Measurements from ENCODE around the gene SYNM.

SYNM gene

DNA sequence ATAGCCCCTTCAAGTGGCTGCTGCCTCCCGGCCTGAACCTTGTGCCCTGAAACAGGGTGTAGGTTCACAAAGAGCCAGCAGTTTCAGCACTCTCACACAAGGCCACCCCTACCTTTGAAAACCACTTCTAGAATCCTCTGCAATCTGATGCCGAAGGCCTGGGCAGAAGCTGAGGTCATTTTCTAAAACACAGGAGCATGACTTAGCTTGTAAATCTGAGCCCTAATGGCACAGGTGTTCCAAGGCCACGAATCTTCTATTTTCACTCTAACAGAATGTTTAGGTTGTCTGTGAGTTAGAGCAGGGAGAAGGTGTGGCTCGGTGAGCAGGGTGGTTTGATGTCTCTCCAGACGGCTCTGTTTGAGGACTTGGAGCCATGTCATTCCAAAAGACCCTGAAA lies 62.3 kb downstream of the SYNM start:
- DNase-seq (ENCODE audit: low read depth in 2 of 2), result no peak

DNA sequence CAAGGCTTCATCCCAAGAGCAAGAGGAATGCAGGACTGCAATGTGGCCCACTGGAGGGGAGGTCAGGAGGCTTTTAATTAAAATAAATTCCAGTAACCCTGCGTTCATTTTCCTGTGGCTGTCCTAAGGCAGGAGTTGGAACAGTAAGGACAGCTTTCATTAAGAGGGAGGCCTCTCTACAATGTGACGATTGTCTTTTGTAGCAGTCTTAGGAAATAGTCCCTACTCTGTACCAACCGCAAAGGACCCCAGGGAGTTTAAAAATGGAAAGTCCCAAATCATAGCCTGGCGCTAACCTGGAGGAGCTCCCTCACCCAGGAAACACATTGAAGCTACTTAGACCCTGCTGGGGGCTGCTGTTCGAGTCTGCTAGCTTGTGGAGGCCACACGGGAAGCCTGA lies 62.8 kb downstream of the SYNM start:
- no peak for DNase-seq (ENCODE audit: low read depth in 2 of 2)

DNA sequence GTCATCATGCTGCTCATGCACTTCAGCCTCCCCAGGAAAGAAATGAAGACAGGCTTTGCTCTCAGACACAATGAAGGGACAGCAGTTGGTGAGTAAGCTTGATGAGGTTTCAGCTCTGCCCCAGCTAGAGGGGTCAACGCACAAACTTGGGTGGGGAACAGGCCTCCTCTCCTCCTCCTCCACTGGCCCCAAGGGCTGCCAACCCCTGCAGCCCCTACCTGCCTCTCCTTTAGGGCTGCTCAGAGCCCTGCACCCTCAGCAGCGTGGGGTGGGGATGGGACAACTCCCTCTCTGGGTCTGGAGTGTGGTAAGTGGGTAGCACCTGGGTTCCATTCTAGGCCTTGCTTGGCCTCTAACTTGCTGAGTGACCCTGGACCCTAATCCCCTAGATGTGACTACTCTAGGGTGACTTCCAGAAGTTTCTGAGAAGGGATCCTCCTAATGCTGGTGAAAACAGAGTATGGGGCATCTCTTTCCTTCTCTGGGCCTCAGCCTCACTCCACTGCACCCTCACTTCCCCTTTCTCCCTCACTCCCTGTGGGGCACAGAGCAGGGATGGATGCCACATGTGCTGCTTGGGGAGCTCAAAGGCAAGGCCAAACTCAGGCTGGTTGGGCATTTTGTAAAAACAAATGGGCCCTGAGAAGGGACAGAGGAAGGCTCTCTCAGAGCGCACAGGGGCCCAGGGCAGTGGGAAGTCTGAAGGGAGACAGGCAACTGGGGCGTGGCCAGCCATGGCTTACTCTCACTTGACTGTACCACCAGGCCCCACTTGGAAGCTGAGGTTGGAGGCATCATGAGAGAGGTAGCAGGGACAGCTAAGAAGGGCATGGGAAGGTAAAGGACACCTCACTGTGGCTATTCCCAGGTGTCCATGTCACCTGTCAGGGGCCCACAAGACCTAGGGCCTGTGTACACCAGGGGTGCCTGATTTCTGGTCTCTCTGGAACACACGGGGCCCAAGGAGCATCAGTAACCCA lies 64.0 kb downstream of the SYNM start:
- no peak for DNase-seq (ENCODE audit: low read depth in 2 of 2)

DNA sequence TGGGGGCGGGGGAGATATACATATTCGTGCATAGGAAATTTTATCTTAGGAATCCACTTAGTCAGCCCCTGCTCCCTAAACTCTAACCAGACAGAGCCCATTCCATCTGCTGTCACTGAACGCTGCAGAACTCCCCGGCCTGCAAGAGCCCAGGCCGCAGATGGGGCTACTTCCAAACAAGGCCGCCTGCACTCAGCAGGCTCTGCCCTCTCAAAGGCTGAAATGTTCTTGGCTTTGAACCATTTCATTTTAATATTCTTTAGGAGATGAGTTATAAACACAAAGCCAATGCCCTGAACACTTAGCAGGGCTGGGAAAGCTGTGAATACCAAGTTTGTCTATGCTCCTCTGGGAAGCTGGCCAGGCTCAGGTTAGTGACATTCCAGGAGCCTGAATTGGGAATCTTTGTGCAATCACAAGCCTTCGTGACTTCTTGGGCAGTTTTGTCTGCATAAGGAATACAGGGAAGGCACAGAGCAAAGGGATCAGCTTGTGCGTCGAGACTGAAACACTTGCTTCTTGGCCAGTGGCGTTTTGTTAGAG lies 65.0 kb downstream of the SYNM start:
- DNase-seq (ENCODE audit: low read depth in 2 of 2), result no peak

DNA sequence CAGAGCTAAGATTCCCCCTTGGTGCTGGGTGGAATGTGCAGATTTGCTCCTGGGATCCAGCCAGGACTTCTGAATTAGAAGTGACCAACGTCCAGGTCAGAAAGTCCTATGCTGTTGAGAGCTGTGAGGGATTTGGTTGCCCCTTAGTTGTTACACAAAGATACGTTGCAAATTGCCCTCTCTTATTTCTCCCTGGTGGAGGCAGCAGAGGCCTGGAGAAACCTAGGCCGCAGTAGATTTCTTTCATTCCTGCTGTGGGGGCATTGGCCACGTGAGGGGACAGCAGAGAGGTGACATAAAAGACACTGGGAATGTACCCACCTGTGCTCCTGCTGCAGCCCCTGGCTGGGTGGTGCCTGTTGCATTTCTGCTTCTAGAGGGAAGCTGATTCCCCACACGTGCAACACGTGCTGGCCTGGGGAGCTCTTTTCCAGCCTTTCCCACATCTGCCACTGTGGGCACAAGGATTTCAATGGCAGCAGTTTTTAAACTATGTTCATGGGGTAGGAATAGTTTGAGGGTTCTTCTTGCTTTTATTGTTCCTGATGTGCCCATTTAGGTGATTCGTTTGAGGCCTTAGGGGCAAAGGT lies 65.7 kb downstream of the SYNM start:
- DNase-seq (ENCODE audit: low read depth in 2 of 2), result no peak

DNA sequence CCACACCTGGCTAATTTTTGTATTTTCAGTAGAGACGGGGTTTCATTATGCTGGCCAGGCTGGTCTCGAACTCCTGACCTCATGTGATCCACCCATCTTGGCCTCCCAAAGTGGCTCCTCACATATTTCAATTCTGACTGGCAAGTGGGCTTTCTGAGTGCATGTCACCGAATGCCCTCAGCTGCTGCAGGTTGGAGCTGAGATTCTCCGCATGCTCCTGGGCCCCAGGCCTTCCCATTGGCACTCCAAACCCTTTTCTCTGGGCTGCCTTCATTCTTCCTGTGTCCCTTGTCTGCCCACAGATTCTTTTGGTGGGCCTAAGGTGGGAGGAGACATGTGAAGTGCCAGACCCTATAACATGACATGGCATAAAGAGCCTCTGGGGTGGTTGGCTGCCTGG lies 67.3 kb downstream of the SYNM start:
- DNase-seq (ENCODE audit: low read depth in 2 of 2), result no peak

DNA sequence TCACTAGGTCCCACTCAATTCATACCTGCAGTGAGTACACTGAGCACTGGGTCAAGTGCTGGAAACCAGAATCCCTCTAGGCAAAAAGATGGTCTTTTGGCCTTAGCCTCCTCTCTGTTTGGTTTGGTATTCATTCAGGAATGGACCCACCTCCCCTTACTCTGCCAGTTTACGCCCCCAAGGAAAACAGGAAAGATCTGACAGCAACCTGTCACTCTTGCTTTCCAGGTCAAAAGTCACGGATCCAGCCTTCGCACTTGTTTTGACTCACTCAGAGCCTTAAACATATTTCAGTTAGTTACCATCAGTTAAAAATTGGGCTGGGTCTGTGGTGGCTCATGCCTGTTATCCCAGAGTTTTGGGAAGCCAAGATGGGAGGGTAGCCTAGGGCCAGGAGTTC lies 68.1 kb downstream of the SYNM start:
- no peak for DNase-seq (ENCODE audit: low read depth in 2 of 2)

DNA sequence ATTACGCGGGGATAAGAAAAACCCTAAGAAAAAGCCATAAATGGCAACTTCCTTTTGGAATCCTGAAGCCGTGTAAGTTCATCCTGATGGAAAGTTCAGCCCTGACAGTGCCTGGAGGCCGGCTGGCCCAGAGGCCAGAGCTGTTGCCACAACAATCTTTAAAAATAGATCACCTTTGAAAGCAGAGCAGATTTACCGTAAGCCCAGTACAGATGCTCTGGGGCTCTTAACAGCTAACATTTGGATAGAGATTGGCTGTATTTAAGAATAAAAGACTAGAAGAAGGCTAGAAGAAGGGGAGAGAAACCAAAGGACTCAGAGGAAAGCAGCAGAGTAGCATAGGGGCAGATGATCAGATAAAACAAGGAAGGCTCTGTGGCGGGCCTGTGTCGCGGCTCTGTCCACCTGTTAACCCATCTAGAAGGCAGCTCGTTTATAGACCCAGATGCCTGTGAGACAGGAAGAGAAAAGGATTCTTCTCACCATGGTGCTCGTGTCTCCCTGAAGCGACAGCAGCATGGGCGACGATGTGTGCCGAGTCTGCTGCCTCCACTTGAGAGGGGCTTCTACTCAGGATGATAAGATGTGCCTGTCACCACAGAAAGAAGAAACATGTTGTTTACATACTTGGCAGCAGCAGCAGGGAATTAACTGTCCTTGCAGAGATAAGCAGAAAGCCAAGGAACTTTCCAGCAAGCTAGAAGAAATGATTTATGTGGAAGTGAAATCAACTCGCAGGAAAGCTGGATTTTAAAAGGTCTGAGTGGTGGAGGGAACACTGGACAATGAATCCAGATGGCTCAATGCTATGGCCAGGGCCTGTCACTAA lies 69.9 kb downstream of the SYNM start:
- DNase-seq (ENCODE audit: low read depth in 2 of 2), result no peak

DNA sequence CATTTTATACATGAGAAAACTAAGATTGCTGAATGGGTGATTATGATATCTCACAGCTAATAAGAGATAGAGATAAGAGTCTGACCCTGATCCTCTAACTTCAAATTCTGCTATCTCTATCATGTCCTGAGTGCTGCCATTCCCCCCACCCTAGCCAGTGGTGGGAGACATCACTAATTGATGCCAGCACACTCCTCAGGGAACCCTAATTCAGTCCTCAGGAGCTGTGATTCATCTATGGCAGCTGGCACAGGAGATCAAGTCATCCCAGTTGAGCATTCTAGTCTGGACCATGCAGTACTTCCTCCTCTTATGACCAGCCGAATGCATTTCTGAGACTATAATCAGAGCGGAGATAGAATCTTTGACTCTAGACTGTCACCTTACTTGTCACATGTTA lies 71.9 kb downstream of the SYNM start:
- no peak for DNase-seq (ENCODE audit: low read depth in 2 of 2)

DNA sequence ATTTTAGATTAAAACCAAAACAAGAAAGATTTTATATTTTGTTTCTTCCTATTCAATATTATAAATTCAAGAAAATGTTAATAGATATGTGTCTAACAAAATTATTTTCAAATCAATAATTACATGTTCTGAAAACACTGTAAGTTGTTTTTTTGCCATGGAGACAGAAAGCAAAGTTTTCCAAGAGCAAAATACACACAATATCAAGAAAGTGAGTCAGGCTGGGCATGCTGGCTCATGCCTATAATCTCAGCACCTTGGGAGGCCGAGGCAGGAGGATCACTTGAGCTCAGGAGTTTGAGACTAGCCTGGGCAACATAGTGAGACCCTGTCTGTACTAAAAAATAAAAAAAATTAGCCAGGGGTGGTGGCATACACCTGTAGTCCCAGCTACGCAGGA lies 72.8 kb downstream of the SYNM start:
- no peak for DNase-seq (ENCODE audit: low read depth in 2 of 2)

DNA sequence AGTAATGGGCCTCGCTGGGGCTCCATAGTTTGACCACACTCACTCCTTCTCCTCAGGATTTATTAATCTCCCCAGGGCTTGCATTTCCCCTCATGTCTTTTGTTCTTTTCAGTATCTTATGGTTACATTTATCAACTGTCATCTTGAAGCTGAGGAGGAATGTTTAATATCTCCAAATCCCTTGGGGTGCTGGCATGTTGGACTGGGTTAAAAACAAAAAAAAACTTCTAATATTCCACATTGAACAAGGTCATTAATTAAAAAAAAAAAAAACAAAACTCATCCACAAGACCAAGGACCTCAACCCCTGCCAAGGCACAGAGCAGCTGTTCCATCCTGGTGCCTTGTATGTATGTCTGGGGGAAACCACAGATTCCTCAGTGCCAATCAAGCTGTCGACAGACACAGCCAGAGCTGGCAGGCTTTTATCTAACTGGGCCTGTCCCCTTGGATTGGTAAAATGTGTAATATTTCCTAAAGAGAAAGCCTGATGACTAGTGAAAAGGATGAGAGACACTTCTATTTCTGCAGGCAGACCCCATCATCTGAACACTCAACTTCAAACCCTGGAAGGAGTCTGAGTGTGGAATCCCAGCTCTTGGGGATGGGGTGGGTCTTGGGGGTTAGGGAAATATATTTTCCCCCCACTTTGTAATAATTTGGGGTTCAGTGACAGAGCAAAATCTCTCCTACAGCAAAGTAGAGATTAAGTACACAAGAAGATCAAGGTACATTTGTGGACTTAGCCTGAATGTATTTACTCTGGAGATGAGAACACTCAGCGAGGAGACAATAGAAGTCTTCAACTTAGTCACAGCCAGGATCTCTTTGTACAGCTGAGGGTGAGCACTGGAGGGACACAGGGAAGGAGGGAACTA lies 75.4 kb downstream of the SYNM start:
- DNase-seq (ENCODE audit: low read depth in 2 of 2), result no peak

DNA sequence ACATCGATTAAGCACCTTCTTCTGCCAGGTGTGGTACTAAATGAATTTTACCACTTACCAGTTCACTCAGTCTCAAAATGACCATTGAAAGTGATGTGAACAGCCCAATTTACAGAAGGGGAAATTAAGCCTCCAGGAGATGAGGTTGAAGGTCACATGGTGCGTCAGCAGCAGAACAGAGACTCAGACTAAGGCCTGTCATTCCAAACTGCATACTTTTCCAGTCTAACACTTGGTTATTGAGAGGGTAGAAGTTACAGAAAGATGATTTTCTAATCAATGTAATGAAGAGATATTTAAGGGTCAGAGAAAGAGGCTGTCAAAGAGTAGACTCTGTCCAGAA lies 76.1 kb downstream of the SYNM start:
- no peak for DNase-seq (ENCODE audit: low read depth in 2 of 2)

DNA sequence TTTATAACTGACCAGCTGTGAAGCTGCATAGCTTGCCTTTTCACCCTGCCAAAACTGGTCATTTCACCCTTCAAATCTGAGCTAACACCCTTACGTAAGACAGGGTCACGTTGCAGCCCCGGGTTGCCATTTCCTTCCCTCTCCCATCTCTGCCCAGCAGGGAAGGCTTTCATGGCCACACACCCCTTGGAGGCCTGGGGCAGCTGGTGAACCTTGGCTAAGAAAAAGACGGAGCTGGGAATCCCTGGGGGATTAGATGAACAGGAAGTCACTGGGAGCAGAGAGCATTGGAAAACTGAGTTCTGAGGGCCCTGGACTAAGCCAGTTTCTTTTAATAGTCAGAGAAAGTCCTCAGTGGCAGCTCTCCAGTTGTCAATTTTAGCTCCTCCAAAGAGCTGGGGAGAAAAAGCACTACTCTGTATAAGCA lies 76.7 kb downstream of the SYNM start:
- no peak for DNase-seq (ENCODE audit: low read depth in 2 of 2)

DNA sequence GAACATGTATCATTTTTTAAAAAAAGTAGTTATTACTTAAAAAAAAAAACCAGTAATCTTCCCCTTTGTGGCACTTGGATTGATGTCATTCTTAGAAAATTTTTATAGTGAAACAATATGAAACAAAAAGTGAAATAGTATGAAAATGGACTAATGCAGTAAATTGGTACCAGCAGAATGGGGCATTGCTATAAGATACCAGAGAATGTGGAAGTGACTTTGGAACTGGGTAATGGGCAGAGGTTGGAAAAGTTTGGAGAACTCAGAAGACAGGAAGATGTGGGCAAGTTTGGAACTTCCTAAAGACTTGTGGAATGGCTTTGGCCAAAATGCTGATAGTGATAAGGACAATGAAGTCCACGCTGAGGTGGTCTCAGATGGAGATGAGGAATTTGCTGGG lies 77.9 kb downstream of the SYNM start:
- no peak for DNase-seq (ENCODE audit: low read depth in 2 of 2)
